Adrenal gland (tissue), 12 donors: ENCODE results near the gene FHIT. TPM values are rescaled to one million over a fixed set of nuclear protein-coding genes. Genes with fewer than 3 reads are reported as not detected.
"Not testable (repeated sequence)": the region's sequence is repeated elsewhere in the genome, so short reads cannot be mapped to it uniquely, and the experiment has no call there.

ENCODE experiments used
- DNase-seq, 7 donors: peaks; one replicate each; pipeline ENCODE4 v3.0.0-alpha.2; 2019 to 2020
- H3K27ac ChIP-seq, 5 donors: fragments of 200-600 bp; sonication (generic) in 4 of 5; 1 replicate in 3 of 5; 2 replicates in 2 of 5; pipeline versions ENCODE4 v1.5.1 to v1.8.0; 2016 to 2020; ENCODE audit warnings: mild to moderate bottlenecking in 1 of 5
- H3K27me3 ChIP-seq: fragments of 200-600 bp; 2 replicates; pipeline ENCODE4 v1.8.0; 2021
- H3K36me3 ChIP-seq, 2 donors: fragments of 200-600 bp; replicated peaks in 1 of 2; 1 replicate in 1 of 2; 2 replicates in 1 of 2; pipeline versions ENCODE4 v1.5.1 to v1.8.0; 2018 to 2022
- H3K4me1 ChIP-seq, 2 donors: fragments of 200-600 bp; replicated peaks in 1 of 2; 1 replicate in 1 of 2; 2 replicates in 1 of 2; pipeline versions ENCODE4 v1.5.1 to v1.8.0; 2018 to 2021
- H3K4me3 ChIP-seq, 4 donors: fragments of 200-600 bp; sonication (generic) in 3 of 4; one replicate each; pipeline ENCODE4 v1.5.1; 2016 to 2018
- H3K9me3 ChIP-seq, 3 donors: fragments of 200-600 bp; sonication (generic) in 1 of 3; replicated peaks in 1 of 3; 1 replicate in 2 of 3; 2 replicates in 1 of 3; pipeline versions ENCODE4 v1.5.1 to v1.8.0; 2016 to 2021
- POLR2A ChIP-seq, 2 donors: fragments of 450-650 bp; IDR thresholded peaks; one replicate each; pipeline ENCODE4 v1.6.1; 2017; ENCODE audit warnings: antibody characterized with exemption in 2 of 2, mild to moderate bottlenecking in 2 of 2, moderate library complexity in 1 of 2
- WGBS, 4 donors: extraction: QIAGEN DNeasy Blood & Tissue Kit in 2 of 4; methylation state at CpG; one replicate each; pipeline versions ENCODE4 v1.1.5 to v1.1.7; 2013 to 2017; 5-methylcytosine and 5-hydroxymethylcytosine counted together
- intact Hi-C, 2 donors: fragments of 100-400 bp; cut with DNase I; formaldehyde crosslinking; loops; one replicate each; pipeline versions ENCODE4 v1.14.1 to v1.15.0; 2022 to 2023
- polyA plus RNA-seq, 3 donors: library from polyadenylated mRNA; stranded (reverse); fragments of 200-250 nt in 2 of 3; fragments of 350-450 nt in 1 of 3; fragmentation: Illumina TruSeq in 1 of 3; extraction: RNeasy Lipid Tissue Mini Kit (QIAGEN cat#74804) in 1 of 3; gene quantifications; one replicate each; pipeline ENCODE4 v1.2.3, GENCODE V29; 2013 to 2014
- total RNA-seq, 9 donors: library from RNA; depleted of rRNA in 4 of 9; stranded (reverse); fragments of >200 nt in 4 of 9; fragments of 120-200 nt in 1 of 9; fragmentation: NEBNext Ultra II Directional in 1 of 9; extraction: Animal tissue kit (Norgen Biotek cat#: 25700) in 1 of 9; gene quantifications; one replicate each; pipeline versions ENCODE4 v1.1.0 to v1.2.4, GENCODE V29; 2013 to 2023
- TF ChIP-seq, protein P1 (sequence below), 6 experiments: fragments of 450-650 bp in 4 of 6; fragments of 200-600 bp in 2 of 6; sonication (generic) in 1 of 6; IDR thresholded peaks; 1 replicate in 5 of 6; 2 replicates in 1 of 6; pipeline versions ENCODE4 v1.5.1 to v1.8.0; 2016 to 2021; ENCODE audit warnings: antibody characterized with exemption in 6 of 6, mild to moderate bottlenecking in 2 of 6, moderate library complexity in 1 of 6
- donor health status: healthy with polysubstance abuse.
- donor health status: Bipolar disorder and iron deficiency.
- donor health status: DM: yes; HTN: yes; CAD: no.
- donor health status: DM: no; HTN: no; CAD: no.
- donor health status: DM: no; HTN: no; CAD: no.
- donor health status: DM: yes; HTN: yes; CAD: no.

FHIT gene
- total and polyA plus RNA-seq, 12 donors = 14.1 to 43.9 (median 28.8) TPM

DNA sequence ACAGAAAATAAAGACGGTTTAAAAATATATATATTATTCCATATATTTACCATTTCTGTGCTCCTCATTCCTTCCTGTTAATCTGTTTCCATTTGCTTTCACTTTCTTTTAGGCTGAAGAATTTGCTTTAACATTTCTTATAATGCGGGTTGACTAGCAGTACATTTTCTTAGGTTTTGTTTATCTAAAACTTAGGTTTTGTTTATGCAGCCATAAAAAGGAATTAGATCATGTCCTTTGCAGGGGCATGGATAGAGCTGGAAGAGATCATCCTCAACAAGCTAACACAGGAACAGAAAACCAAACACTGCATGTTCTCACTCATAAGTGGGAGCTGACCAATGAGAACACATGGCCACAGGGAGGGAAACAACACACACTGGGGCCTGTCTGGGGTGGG is 578.1 kb downstream of the FHIT start:
- Histone ChIP-seq H3K9me3 (no peaks in the 10 kb centered on the region), H3K27me3 (no peaks in the 10 kb centered on the region), H3K27ac (no peak overlapping the region), H3K36me3 (no peaks in the 10 kb centered on the region), H3K4me3 (no peak overlapping the region), H3K4me1 (no peaks in the 10 kb centered on the region)
- WGBS, 4 donors = 44 to 67% (median 55%) methylated on average over 2 of the region's 2 CpGs
- no peak for DNase-seq
- intact Hi-C loops = no loop called here
- no peak for TF ChIP-seq POLR2A (IDR thresholded peaks at IDR 0.05)

DNA sequence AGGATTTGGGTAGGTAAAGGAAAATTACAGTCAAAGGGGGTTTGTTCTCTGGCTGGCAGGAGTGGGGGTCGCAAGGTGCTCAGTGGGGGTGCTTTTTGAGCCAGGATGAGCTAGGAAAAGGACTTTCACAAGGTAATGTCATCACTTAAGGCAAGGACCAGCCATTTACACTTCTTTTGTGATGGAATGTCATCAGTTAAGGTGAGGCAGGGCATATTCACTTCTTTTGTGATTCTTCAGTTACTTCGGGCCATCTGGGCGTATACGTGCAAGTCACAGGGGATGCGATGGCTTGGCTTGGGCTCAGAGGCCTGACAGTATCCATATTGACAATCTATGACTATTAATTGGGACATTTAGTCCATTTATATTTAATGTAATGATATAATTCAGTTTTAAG is 578.9 kb downstream of the FHIT start:
- DNase-seq, H3K27me3 ChIP-seq, intact Hi-C loops, H3K4me3 ChIP-seq, H3K9me3 ChIP-seq, H3K4me1 ChIP-seq, H3K36me3 ChIP-seq, H3K27ac ChIP-seq: not testable (repeated sequence)
- WGBS, 4 donors = 83 to 94% (median 90%) methylated on average over 5 of the region's 5 CpGs

DNA sequence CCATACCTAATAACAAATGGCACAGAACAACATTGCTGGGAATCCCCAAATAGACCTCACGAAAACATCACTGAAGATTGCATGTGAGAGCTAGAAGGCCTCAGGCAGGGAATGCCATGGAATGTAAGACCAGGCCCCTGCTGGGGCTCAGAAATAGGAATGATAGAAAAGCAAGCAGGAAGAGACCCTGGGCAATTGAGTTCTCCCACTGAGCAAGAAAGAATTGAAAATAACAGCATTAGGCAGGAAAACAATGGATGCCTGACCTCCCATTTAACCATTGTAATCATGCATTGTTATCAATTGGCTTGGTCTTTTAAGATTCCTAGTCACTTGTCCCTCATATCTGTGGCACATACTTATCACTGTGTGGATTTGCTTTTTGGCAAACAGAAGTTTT is 581.6 kb downstream of the FHIT start:
- no peaks in the 10 kb centered on the region for H3K4me1 ChIP-seq
- H3K4me3 ChIP-seq = no peak overlapping the region
- no peaks in the 10 kb centered on the region for H3K36me3 ChIP-seq
- no peak overlapping the region for H3K27ac ChIP-seq
- H3K27me3 ChIP-seq = no peaks in the 10 kb centered on the region
- WGBS, 4 donors = 83 to 96% (median 90%) methylated on average over 1 of the region's 1 CpG
- TF ChIP-seq POLR2A (IDR thresholded peaks at IDR 0.05) = no peak
- TF ChIP-seq, protein P1, sequence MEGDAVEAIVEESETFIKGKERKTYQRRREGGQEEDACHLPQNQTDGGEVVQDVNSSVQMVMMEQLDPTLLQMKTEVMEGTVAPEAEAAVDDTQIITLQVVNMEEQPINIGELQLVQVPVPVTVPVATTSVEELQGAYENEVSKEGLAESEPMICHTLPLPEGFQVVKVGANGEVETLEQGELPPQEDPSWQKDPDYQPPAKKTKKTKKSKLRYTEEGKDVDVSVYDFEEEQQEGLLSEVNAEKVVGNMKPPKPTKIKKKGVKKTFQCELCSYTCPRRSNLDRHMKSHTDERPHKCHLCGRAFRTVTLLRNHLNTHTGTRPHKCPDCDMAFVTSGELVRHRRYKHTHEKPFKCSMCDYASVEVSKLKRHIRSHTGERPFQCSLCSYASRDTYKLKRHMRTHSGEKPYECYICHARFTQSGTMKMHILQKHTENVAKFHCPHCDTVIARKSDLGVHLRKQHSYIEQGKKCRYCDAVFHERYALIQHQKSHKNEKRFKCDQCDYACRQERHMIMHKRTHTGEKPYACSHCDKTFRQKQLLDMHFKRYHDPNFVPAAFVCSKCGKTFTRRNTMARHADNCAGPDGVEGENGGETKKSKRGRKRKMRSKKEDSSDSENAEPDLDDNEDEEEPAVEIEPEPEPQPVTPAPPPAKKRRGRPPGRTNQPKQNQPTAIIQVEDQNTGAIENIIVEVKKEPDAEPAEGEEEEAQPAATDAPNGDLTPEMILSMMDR (IDR thresholded peaks at IDR 0.05) = no peak
- H3K9me3 ChIP-seq = no peaks in the 10 kb centered on the region
- no peak for DNase-seq
- intact Hi-C loops = no loop called here

DNA sequence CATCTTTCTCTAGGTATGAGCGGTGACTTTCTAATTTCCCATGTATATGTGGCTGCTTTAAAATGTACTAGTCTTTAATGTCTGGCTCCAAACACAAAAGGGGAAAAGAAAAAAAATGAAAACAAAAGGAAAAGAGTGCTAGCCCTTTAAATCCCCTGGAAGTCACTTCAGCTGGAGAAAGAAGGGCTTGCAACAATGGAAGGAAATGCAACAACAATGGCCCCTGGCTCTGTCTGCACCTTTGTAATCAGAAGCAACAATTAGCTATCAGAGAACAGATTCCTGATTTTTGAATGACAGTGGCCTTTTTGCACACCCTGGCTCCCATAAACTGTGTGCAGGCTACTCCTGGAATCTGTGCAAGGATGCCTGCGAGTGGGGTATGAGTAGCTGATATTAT is 591.2 kb downstream of the FHIT start:
- H3K27ac ChIP-seq = no peak overlapping the region
- H3K9me3 ChIP-seq = peaks cover 0 to 8% (median 0%) of the 10 kb centered on the region in 3 donors
- no peak for DNase-seq
- no peak overlapping the region for H3K4me3 ChIP-seq
- TF ChIP-seq, protein P1 (IDR thresholded peaks at IDR 0.05) = no peak
- no peak for TF ChIP-seq POLR2A (IDR thresholded peaks at IDR 0.05)
- H3K27me3 ChIP-seq = no peaks in the 10 kb centered on the region
- no peaks in the 10 kb centered on the region for H3K4me1 ChIP-seq
- WGBS, 4 donors = 81 to 88% (median 86%) methylated on average over 2 of the region's 2 CpGs
- no peaks in the 10 kb centered on the region for H3K36me3 ChIP-seq
- intact Hi-C loops = no loop called here

DNA sequence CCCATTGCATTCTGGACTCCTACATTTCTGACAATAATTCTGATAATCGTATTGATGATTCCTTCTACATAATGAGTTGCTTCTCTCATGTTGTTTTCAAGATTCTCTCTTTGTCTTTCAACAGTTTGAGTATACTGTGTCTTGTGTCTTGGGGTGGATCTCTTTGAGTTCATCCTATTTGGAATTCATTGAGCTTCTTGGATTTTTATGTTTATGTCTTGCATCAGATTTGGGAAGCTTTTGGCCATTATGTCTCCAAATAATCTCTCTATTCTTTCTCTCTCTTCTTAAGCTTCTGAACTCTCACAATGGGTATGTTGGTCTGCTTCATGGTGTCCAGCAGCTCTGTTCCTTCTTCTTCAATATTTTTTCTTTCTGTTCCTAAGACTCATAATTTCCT is 592.2 kb downstream of the FHIT start:
- no peak overlapping the region for H3K27ac ChIP-seq
- no peak for DNase-seq
- H3K27me3 ChIP-seq = no peaks in the 10 kb centered on the region
- H3K4me3 ChIP-seq = no peak overlapping the region
- 93 to 100% (median 95%) methylated on average over 1 of the region's 1 CpG for WGBS, 4 donors
- TF ChIP-seq POLR2A (IDR thresholded peaks at IDR 0.05) = no peak
- TF ChIP-seq, protein P1 (IDR thresholded peaks at IDR 0.05) = no peak
- H3K9me3 ChIP-seq = peaks cover 0 to 8% (median 0%) of the 10 kb centered on the region in 3 donors
- intact Hi-C loops = no loop called here
- H3K4me1 ChIP-seq = no peaks in the 10 kb centered on the region
- no peaks in the 10 kb centered on the region for H3K36me3 ChIP-seq
